LNCaP clone FGC (cell line): ENCODE measurements around the gene JAK3.

ENCODE experiments used
- DNase-seq: peaks from one replicate; pipeline ENCODE4 v3.0.0-alpha.2; 2011; ENCODE audit warnings: low read depth
- H3K4me3 ChIP-seq: 2 replicates; pipeline ENCODE4 v1.5.1; 2011; ENCODE audit warnings: mild to moderate bottlenecking, low read depth, low read length, control low read depth
- CTCF ChIP-seq: IDR thresholded peaks from 2 replicates; pipeline ENCODE4 v1.5.1; 2012; ENCODE audit warnings: mild to moderate bottlenecking; ENCODE audit not compliant: control insufficient read depth, insufficient read depth; ENCODE audit errors: extremely low read depth

Gene JAK3

GRCh38 chr19:17812099-17812498 is 35.7 kb downstream of the JAK3 start:
- no peak overlapping the region for H3K4me3 ChIP-seq
- no peak for TF ChIP-seq CTCF
- no peak for DNase-seq

- no peak for DNase-seq
- TF ChIP-seq CTCF: no peak
- H3K4me3 ChIP-seq: no peak overlapping the region
Measured at GRCh38 chr19:17811681-17812080, 36.1 kb downstream of the JAK3 start.

- no peak overlapping the region for H3K4me3 ChIP-seq
- TF ChIP-seq CTCF: no peak
- DNase-seq: no peak
Measured at GRCh38 chr19:17811103-17811502, 36.7 kb downstream of the JAK3 start.

GRCh38 chr19:17807731-17808316 is 40.0 kb downstream of the JAK3 start:
- no peak for DNase-seq
- TF ChIP-seq CTCF: no peak
- H3K4me3 ChIP-seq: no peak overlapping the region

GRCh38 chr19:17806945-17807344 is 40.8 kb downstream of the JAK3 start:
- TF ChIP-seq CTCF: no peak
- H3K4me3 ChIP-seq: no peak overlapping the region
- DNase-seq: no peak

- no peak for DNase-seq
- H3K4me3 ChIP-seq: no peak overlapping the region
- no peak for TF ChIP-seq CTCF
Measured at GRCh38 chr19:17805427-17805826, 42.4 kb downstream of the JAK3 start.

- no peak overlapping the region for H3K4me3 ChIP-seq
- TF ChIP-seq CTCF: no peak
- no peak for DNase-seq
Measured at GRCh38 chr19:17803264-17803896, 44.4 kb downstream of the JAK3 start.
